NT2/D1 (cell line): ENCODE results near the gene UNC13C.

Source experiments
- SUZ12 ChIP-seq: IDR thresholded peaks from 2 replicates; pipeline ENCODE4 v1.6.1; 2011; ENCODE audit not compliant: insufficient read length, insufficient read depth; ENCODE audit errors: extremely low read depth
- YY1 ChIP-seq: IDR thresholded peaks from 2 replicates; pipeline ENCODE4 v1.6.1; 2011; ENCODE audit not compliant: insufficient read length, insufficient read depth
- ZNF274 ChIP-seq: IDR thresholded peaks from 2 replicates; pipeline ENCODE4 v1.6.1; 2011; ENCODE audit warnings: mild to moderate bottlenecking, low read depth, low read length

GRCh38 chr15:54131410-54131809 lies 153.2 kb downstream of the UNC13C start:
- no peak for TF ChIP-seq ZNF274
- TF ChIP-seq YY1 = no peak
- TF ChIP-seq SUZ12 = no peak
